EH (cell line): ENCODE measurements around the gene AGBL1.

Source experiments
- DNase-seq: peaks from one replicate; pipeline ENCODE4 v3.0.0-alpha.2; 2015; ENCODE audit warnings: low read depth

Gene AGBL1

DNA sequence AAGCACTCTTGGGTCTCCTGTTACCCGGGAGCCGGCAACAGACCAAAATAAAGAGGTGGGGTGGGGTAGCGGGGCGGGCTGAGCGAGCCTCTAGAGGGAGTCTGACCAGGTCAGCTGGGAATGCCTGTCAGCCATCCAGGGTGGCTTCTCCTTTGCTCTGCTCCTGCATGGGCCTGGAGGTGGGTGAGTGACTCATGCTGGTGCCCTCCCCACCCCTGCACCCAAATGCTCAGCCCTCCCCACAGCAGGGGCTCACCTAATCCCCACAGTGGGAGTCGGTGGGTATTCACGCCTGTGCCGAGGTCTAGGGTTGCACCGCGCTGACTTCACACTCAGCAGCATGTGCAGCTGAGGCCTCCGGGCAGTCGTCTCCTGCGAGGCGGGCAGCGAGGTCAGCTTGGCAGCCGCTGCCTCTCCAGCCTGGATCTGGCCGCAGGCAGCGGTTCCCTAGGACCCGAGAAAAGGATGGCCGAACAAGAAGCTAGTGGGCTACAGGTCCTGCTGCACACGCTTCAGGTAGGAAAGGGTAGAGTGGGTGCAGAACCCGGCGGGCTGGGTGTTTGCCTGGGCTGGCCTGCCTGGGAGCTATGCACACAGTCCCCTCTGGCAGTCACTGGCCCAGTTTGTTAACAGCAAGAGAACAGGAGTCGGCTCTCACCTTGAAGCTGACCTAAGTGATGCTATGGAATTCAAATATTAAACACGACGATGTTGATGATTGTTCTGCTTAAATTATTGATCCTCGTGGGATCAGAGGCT lies at the start of gene AGBL1:
Gene AGBL1 (plus strand): TSS at position 364 of the 759 bp plus-strand sequence.
- DNase-seq, result no peak

- no peak for DNase-seq
Observed at GRCh38 chr15:86034904-86035303, 44.8 kb upstream of the AGBL1 start.

GRCh38 chr15:86036243-86036642 lies 43.4 kb upstream of the AGBL1 start:
- no peak for DNase-seq

GRCh38 chr15:86038491-86038890 lies 41.2 kb upstream of the AGBL1 start:
- no peak for DNase-seq

DNA sequence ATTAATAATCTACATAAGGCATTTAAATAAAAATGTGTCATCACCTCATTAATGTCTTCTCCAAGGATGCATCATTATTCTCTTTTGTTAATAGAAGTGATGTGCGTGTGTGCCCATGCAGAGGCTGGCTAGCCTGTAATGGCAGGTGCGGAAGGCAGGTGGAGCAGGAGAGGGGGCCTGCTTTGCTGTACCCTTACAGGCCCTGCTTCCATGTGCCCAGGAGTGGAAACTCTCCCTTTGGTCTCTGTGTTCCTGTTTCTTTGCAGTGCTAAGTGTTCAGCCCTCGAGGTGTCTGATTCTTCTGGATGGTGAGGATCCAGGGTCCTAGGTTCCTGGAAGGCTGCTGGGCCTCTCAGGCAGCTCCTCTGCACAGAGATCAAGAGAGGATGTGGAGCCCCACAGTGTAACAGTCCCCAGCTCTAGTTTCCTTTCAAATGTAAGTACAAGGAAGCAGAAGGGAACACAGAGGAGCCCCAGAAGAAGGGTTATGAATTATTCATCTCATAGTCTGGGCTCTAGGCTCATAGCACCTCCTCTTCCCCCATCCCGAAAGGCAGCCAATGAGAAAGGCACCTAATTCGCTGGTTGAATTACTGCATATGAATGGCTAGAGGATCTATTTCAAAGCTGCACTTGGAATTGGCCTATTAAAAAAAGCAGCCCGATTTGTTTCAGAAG lies 39.2 kb upstream of the AGBL1 start:
- no peak for DNase-seq

DNA sequence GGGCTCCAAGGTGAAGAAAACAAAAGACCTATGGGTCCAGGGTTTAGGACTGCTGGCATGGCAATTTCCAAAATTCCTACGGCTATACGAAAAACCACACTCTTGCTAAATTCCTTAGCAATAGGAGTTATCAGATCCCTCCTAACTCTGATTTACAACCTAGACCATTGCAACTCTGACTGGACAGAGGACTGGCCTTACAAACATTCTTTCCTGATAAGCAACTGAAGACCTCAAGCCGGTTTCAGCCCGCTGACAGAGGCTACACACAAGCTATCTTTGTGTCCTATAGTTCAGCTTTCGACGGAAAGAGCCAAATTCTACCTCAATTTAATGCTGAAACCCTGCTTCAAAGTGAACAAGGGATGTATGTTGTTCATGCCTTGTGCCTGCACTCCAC lies 38.3 kb upstream of the AGBL1 start:
- no peak for DNase-seq

- DNase-seq, result no peak
Observed at GRCh38 chr15:86042226-86042625, 37.4 kb upstream of the AGBL1 start.

DNA sequence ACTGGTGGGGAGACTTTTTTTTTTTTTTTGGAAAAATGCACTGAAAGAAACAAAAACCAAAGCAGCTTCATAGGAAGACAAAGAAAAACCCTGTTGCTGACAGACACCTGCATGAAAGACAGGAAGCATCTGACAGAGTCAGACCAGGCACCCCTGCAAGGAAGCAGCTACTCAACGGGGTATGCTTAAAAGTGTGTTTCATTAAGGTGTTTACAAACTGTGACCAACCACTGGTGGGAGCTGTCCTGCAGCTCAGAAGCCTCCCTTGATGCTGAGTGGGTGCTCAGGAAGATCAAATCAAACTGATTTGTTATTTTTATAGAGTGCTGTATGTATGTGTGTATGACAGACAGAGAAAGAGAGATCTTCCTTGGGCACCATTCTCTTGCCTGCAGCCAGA lies 34.7 kb upstream of the AGBL1 start:
- no peak for DNase-seq

- DNase-seq, result no peak
Observed at GRCh38 chr15:86054338-86054737, 25.3 kb upstream of the AGBL1 start.

DNA sequence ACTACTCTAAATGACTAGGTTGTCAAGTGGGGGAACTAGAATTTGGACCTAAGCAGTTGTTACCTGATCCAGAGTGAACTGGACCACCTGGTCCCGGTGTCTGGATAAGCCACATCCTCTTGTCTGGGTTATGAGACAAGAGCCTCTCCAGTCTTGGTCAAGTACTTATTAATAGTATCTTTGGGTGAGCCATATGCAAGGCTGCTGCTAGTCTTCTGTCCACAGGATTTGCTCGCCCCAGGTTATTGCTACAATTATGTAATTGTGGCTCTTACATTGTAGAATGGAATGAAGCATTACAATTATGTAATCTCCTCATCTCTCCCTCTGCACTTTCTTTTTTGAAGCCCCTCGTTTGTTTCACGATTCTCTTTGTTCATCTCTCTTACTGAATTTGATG lies 24.0 kb upstream of the AGBL1 start:
- DNase-seq, result no peak

DNA sequence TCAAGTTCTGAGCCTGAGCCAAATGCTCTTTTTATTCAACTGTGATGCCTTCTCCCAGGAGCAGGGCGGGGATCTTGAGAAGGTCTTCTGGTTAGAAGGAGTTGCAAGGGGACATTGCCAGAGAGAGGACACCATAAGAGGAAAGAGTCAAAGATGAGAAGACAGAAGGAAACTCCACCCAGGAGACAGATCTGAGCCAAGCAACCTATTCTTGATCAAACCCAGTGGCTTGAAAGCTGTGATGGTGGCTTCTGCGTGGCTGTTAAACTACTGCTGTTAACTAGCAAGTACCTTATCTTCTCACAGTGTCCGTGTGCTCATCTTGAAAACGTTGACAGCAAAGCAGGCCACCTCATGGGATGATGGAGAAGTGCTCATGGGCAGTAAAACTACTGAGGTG lies 19.8 kb upstream of the AGBL1 start:
- DNase-seq, result no peak

DNA sequence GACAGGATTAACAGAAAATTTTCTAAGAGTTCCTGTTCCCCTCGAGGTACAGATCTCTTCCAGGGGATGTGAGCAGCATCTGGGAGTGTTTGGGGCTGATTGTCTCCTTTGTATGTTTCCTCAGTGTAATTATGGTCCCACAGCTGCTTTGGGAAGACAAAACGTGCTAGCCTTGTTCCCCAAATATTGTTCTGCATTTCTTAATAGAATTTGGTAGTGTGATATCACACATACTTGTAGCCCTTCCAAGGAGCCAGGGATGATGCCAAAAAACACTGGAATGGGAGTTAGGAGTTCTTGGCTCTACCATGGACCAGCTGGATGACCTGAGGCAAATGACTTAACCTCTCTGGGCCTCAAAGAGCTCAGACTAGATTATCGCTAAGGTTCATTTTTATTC lies 19.0 kb upstream of the AGBL1 start:
- no peak for DNase-seq

GRCh38 chr15:86061581-86061980 lies 18.1 kb upstream of the AGBL1 start:
- no peak for DNase-seq

- no peak for DNase-seq
Observed at GRCh38 chr15:86062646-86063243, 16.9 kb upstream of the AGBL1 start.

GRCh38 chr15:86063356-86064095 lies 16.1 kb upstream of the AGBL1 start:
- DNase-seq, result no peak

DNA sequence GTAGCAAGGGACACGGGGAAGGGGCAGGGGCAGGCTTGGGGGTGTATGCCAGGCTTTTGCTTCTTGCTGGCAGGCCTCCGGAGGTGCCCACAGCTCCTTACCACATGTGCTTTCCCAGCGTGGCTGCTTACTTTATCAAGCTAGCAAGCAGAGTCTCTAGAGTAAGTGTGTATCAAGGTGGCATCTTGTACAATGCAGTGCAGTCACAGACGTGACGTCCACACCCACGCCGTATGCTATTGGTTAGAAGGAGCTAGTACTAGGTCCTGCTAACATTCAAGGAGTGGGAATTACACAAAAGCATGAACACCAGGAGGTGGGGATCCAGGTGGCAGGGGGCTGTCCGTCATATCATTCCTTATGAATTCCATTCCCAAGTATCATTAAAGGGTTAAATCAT lies 15.3 kb upstream of the AGBL1 start:
- DNase-seq, result no peak

DNA sequence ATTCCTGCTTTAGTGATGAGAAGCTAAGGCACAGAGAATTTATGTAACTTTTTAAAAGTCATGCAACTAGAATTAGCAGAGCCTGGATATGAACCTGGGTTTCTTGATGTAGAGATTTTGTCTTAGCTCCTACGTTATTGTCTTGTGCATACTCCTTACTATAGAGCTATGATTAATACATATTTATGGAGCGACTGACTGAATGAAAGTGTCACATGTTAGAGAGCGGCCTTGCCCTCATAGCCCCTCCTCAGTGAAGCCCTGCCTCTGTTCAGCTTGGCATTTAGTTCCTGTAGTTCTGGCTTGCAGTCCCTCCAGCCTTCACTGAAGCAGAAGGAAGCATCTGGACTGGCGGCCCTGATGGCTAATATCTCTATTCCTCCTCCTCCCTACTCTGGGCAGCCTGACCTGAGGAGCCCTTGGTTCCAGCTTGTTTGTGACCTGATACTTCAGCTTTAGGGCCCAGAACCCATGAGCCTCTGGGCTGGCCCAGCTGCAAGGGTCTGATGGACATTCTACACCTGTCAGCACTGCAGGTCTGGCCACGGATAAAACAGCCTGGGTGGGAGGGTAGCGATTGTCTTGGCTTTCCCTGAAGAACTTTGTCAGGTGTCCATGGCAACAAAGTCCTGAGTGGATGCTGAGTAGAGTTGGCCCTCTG lies 13.4 kb upstream of the AGBL1 start:
- DNase-seq, result no peak

GRCh38 chr15:86073281-86073680 lies 6.4 kb upstream of the AGBL1 start:
- no peak for DNase-seq

DNA sequence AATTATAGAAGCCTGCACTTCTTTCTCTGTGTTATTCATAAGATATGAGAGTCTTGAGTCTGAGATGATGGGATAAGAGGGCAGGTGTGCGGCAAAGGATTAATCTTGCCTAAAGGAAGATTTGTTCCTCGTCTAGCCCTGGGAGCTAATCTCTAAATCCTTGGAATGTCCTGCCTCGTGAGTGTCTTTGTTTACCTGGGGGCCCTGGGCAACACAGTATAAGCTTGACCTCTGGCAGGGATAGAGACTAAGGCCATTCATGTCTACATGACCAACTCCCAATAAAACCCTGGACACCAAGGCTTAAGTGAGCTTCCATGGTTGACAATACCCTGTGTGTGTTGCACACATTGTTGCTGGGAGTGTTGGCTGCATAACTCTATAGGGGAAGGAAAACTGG lies 3.2 kb upstream of the AGBL1 start:
- no peak for DNase-seq

DNA sequence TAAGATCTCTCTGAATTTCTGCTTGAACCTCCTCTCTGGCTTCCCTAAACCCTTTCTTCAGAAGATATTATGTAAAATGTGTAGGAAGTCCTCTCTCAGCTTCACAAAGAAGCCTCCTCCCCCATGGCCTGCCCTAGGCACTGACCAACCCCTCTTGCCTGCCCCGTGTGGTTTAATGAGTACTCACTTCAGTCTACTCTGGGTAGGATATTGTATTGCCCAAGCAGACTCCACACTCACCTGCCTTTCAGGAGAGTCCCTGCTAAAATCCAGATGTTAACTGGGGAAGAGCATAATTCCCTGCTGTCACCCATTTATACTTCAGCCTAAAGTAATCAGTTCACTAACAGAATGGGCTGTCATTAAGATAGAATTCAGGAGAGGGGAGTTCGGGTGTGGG lies 2.6 kb upstream of the AGBL1 start:
- DNase-seq, result no peak

DNA sequence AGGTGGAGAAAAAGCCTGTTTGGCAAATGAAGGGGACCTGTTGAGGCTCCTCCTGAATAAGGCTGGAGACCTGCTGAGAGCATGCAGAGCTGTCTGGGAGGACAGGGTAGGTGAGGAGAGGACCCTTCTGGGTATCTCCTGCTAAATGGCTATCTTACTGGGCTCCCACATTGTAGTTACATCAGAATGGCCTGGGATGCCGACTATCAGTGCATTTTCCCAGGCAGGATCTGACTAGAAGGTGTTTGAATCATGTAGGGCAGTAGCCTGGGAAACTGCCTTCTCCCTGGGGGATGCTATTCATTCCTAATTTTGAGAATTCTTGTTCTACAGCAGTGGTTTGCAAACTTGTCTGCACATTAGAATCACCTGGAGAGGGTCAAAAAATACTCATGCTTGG lies 631 bp downstream of the AGBL1 start:
- DNase-seq, result no peak
